B cell (primary cell): ENCODE measurements around the gene DNM1. TPM values are rescaled to one million over a fixed set of nuclear protein-coding genes. Genes with fewer than 3 reads are reported as not detected.

Source experiments
- ATAC-seq: fragments of 200-7000 bp; cut with Tn5 transposase; one replicate; pipeline ENCODE4 v1.10.0; 2021; ENCODE audit warnings: low read depth, mild to moderate bottlenecking, moderate number of reproducible peaks, moderate library complexity
- CTCF ChIA-PET: fragments of 350-600 bp; sonication (Branson Sonifier 250); formaldehyde crosslinking; loops from one replicate; lab custom pipeline; 2021; ENCODE audit warnings: antibody characterized with exemption, inconsistent platforms; lab: Charles Lee
- POLR2A ChIA-PET: fragments of 350-600 bp; sonication (Branson Sonifier 250); formaldehyde crosslinking; loops from one replicate; lab custom pipeline; 2021; ENCODE audit warnings: antibody characterized with exemption; lab: Charles Lee
- DNase-seq: peaks from one replicate; pipeline ENCODE4 v3.0.0; 2013
- H2AFZ ChIP-seq: 2 replicates; pipeline ENCODE4 v1.6.1; 2012; ENCODE audit warnings: mild to moderate bottlenecking, low read depth, low read length; ENCODE audit not compliant: insufficient read depth, poor library complexity, severe bottlenecking
- H3K27ac ChIP-seq, 2 donors: 1 replicate in 1 of 2; 2 replicates in 1 of 2; pipeline ENCODE4 v1.5.1; 2012 to 2013; ENCODE audit warnings: low read length in 2 of 2, mild to moderate bottlenecking in 2 of 2, moderate library complexity in 1 of 2
- H3K27me3 ChIP-seq, 4 experiments: fragments of 200-600 bp in 1 of 4; sonication (generic) in 1 of 4; replicated peaks in 1 of 4; 1 replicate in 2 of 4; 2 replicates in 2 of 4; pipeline versions ENCODE4 v1.6.1 to v1.7.0; 2013 to 2016; ENCODE audit warnings: low read length in 3 of 4, mild to moderate bottlenecking in 2 of 4, mixed read lengths in 1 of 4, moderate library complexity in 1 of 4; ENCODE audit not compliant: insufficient read depth in 4 of 4, control insufficient read depth in 3 of 4; ENCODE audit errors: control extremely low read depth in 1 of 4
- H3K36me3 ChIP-seq, 2 experiments: replicated peaks in 1 of 2; 1 replicate in 1 of 2; 2 replicates in 1 of 2; pipeline versions ENCODE4 v1.6.1 to v1.7.1; 2013; ENCODE audit warnings: low read length in 1 of 2; ENCODE audit not compliant: insufficient read depth in 2 of 2, control insufficient read depth in 1 of 2; ENCODE audit errors: control extremely low read depth in 1 of 2, extremely low read depth in 1 of 2
- H3K4me1 ChIP-seq, 2 donors: fragments of 200-600 bp in 1 of 2; sonication (generic) in 1 of 2; 1 replicate in 1 of 2; 2 replicates in 1 of 2; pipeline versions ENCODE4 v1.5.1 to v1.6.1; 2013 to 2017; ENCODE audit warnings: low read length in 2 of 2; ENCODE audit not compliant: control insufficient read depth in 2 of 2, insufficient read depth in 2 of 2
- H3K4me2 ChIP-seq: replicated peaks from 2 replicates; pipeline ENCODE3; 2012; ENCODE audit warnings: mild to moderate bottlenecking, low read depth, low read length; ENCODE audit not compliant: poor library complexity, severe bottlenecking
- H3K4me3 ChIP-seq, 5 experiments: fragments of 200-600 bp in 1 of 5; sonication (generic) in 1 of 5; 1 replicate in 3 of 5; 2 replicates in 2 of 5; pipeline versions ENCODE4 v1.5.1 to v1.7.0; 2011 to 2016; ENCODE audit warnings: low read length in 4 of 5, mild to moderate bottlenecking in 4 of 5, low read depth in 2 of 5, control low read depth in 1 of 5, moderate library complexity in 1 of 5; ENCODE audit not compliant: insufficient read depth in 1 of 5; ENCODE audit errors: control extremely low read depth in 1 of 5, extremely low read depth in 1 of 5
- H3K79me2 ChIP-seq: fragments of 200-600 bp; sonication (generic); one replicate; pipeline ENCODE4 v1.6.0; 2016; ENCODE audit warnings: low read length; ENCODE audit not compliant: control insufficient read depth, insufficient read depth
- H3K9ac ChIP-seq: fragments of 200-600 bp; sonication (generic); 2 replicates; pipeline ENCODE4 v1.6.1; 2017; ENCODE audit warnings: mild to moderate bottlenecking, low read length, moderate library complexity
- H3K9me3 ChIP-seq, 3 donors: one replicate each; pipeline versions ENCODE4 v1.6.1 to v1.7.1; 2013; ENCODE audit warnings: low read length in 2 of 3; ENCODE audit not compliant: control insufficient read depth in 2 of 3, insufficient read depth in 1 of 3; ENCODE audit errors: control extremely low read depth in 1 of 3
- H4K20me1 ChIP-seq: 2 replicates; pipeline ENCODE4 v1.6.0; 2012; ENCODE audit warnings: mild to moderate bottlenecking, low read length; ENCODE audit not compliant: insufficient read depth, control insufficient read depth, poor library complexity, severe bottlenecking
- H3K27ac Mint-ChIP-seq: one replicate; pipeline ENCODE4 v1.8.0; 2021; ENCODE audit warnings: mixed read lengths
- H3K27me3 Mint-ChIP-seq: one replicate; pipeline ENCODE4 v1.8.0; 2021; ENCODE audit warnings: mixed read lengths
- H3K4me1 Mint-ChIP-seq: one replicate; pipeline ENCODE4 v1.8.0; 2021; ENCODE audit warnings: mixed read lengths
- H3K4me3 Mint-ChIP-seq: one replicate; pipeline ENCODE4 v1.8.0; 2021; ENCODE audit warnings: mixed read lengths
- H3K9me3 Mint-ChIP-seq: one replicate; pipeline ENCODE4 v1.8.0; 2022; ENCODE audit warnings: mixed read lengths; ENCODE audit not compliant: insufficient read depth
- EZH2 ChIP-seq: IDR thresholded peaks from 2 replicates; pipeline ENCODE4 v1.6.1; 2012; ENCODE audit warnings: borderline replicate concordance, low read depth, mild to moderate bottlenecking, moderate library complexity, low read length; ENCODE audit not compliant: insufficient read depth, poor library complexity, severe bottlenecking
- WGBS: methylation state at CpG from one replicate; pipeline ENCODE4 v1.1.5; 2013; ENCODE audit warnings: missing lambda C conversion rate; ENCODE audit not compliant: insufficient coverage; 5-methylcytosine and 5-hydroxymethylcytosine counted together
- intact Hi-C: fragments of 100-400 bp; cut with micrococcal nuclease; formaldehyde crosslinking; loops from one replicate; pipeline ENCODE4 v1.10.0; 2022
- polyA plus RNA-seq: library from polyadenylated mRNA; depleted of rRNA; stranded (reverse); fragments of >200 nt; gene quantifications from 2 replicates; pipeline ENCODE4 v1.2.3, GENCODE V29; 2012
- total RNA-seq, 2 donors: library from RNA; stranded (reverse); fragments of 120-200 nt in 1 of 2; gene quantifications; 1 replicate in 1 of 2; 2 replicates in 1 of 2; pipeline versions ENCODE4 v1.2.3 to v1.2.4, GENCODE V29; 2013 to 2022
- TF ChIP-seq, protein P1 (sequence below): fragments of 200-600 bp; IDR thresholded peaks from one replicate; pipeline ENCODE4 v1.8.0; 2022; ENCODE audit warnings: antibody characterized with exemption, mild to moderate bottlenecking

DNM1 gene
- total and polyA plus RNA-seq, 2 donors (not counting 1 experiment from before 2014, with no cell fraction given) = 0.63 to 1.3 TPM

DNA sequence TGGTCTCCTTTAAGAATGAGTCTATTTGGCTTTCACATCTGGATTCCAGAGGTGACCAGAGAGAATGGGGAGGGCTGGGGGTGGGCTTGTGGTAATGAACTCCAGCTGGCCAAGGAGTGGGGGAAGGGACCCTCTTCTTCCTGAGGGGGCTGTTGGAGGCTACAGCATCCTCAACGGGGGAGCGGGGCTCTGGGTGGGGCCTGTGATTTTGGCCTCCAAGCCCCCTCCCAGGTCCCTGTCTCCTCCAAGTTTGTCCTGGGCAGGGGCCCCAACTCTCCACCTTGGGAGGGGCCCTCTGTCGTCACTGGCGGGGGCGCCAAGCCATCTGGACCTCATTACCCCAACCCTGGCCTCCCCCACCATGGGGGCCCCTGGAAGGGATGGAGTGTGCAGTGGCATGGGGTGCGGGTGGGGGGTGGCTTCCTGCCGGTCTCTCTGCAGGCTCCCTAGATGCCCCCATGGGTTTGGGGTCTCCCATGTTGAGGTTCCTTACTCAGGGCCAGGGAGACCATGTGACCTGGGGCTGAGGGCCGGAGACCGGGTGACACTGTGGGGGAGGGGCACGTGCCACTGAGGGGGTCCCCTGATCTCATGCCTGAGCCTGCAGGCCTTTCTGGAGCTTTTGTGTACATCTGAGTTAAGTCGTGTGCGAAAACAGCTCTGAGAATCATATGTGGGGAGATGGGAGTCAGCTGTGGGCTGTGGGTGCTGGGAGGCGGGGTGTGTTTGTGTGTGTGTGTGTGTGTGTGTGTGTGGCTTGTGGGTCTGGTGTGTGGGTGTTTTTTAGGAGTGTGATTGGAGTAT, 40.2 kb downstream of the DNM1 start:
- Histone ChIP-seq H2AFZ (no peak overlapping the region), H4K20me1 (no peaks in the 10 kb centered on the region), H3K4me2 (no peak overlapping the region), H3K27ac (no peak overlapping the region), H3K9me3 (peaks cover 0 to 3% (median 0%) of the 10 kb centered on the region in 3 donors), H3K79me2 (no peaks in the 10 kb centered on the region), H3K9ac (no peak overlapping the region), H3K4me1 (peaks cover 5 to 9% of the 10 kb centered on the region in 2 donors), H3K36me3 (no peaks in the 10 kb centered on the region), H3K27me3 (peaks cover 0 to 32% (median 7%) of the 10 kb centered on the region in 4 experiments), H3K4me3 (no peak overlapping the region)
- CTCF ChIA-PET = no interaction called here
- TF ChIP-seq, protein P1, sequence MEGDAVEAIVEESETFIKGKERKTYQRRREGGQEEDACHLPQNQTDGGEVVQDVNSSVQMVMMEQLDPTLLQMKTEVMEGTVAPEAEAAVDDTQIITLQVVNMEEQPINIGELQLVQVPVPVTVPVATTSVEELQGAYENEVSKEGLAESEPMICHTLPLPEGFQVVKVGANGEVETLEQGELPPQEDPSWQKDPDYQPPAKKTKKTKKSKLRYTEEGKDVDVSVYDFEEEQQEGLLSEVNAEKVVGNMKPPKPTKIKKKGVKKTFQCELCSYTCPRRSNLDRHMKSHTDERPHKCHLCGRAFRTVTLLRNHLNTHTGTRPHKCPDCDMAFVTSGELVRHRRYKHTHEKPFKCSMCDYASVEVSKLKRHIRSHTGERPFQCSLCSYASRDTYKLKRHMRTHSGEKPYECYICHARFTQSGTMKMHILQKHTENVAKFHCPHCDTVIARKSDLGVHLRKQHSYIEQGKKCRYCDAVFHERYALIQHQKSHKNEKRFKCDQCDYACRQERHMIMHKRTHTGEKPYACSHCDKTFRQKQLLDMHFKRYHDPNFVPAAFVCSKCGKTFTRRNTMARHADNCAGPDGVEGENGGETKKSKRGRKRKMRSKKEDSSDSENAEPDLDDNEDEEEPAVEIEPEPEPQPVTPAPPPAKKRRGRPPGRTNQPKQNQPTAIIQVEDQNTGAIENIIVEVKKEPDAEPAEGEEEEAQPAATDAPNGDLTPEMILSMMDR = no peak
- no peak for TF ChIP-seq EZH2
- Mint-ChIP-seq H3K4me3 (no peak overlapping the region), H3K27me3 (peaks cover 33% of the 10 kb centered on the region), H3K27ac (no peak overlapping the region), H3K4me1 (peaks cover 13% of the 10 kb centered on the region), H3K9me3 (no peaks in the 10 kb centered on the region)
- intact Hi-C loops = no loop called here
- WGBS = 54% methylated on average over 10 of the region's 13 CpGs
- DNase-seq (no peak), ATAC-seq (no peak)
- POLR2A ChIA-PET = no interaction called here

DNA sequence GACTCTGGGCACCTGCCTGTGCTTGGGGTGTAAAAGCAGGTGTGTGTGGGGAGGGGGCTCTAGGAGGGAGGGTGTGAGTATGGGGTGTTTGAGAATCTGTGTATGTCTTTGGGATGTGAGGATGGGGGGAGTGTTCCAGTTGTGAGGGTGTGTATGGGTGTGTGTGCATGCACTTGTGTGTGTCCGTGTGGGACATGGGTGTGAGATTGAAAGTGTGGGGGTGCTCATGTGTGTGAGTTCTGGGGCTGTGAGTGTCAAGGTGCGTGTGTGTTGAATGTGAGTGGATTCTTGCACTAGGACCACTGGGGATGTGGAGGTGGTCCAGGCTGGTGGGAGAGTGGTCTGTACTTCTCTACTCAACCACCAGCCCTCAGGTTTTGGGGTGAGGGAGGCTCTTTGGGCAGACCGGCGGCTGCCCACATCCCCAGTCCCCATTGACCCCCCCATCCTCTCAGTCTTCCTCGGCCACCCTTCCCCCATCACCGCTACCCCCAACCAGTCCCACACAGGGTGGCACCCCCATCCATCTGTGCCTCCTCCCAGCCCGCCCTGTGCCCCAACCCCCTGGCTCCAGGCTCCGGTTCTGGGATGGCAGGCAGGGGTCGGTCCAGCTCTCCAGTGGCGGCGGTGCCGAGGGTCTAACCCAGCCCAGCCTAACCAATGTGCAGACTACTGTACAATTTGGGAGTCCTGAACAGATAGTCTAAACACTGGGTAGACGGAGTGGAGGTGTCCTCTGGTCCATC, 41.1 kb downstream of the DNM1 start:
- H2AFZ ChIP-seq = peak overlapping the region; percentile 33
- H3K27me3 ChIP-seq = peaks cover 0 to 32% (median 7%) of the 10 kb centered on the region in 4 experiments
- DNase-seq (no peak), ATAC-seq (no peak)
- Mint-ChIP-seq H3K27ac (no peak overlapping the region), H3K4me1 (peaks cover 13% of the 10 kb centered on the region), H3K27me3 (peaks cover 28% of the 10 kb centered on the region), H3K4me3 (no peak overlapping the region), H3K9me3 (no peaks in the 10 kb centered on the region)
- peaks cover 5 to 9% of the 10 kb centered on the region in 2 donors for H3K4me1 ChIP-seq
- no peak overlapping the region for H3K9ac ChIP-seq
- H3K36me3 ChIP-seq = no peaks in the 10 kb centered on the region
- intact Hi-C loops = no loop called here
- peaks cover 0 to 3% (median 0%) of the 10 kb centered on the region in 3 donors for H3K9me3 ChIP-seq
- peak overlapping the region; percentile 44 for H3K4me2 ChIP-seq
- no peaks in the 10 kb centered on the region for H3K79me2 ChIP-seq
- ChIA-PET POLR2A (interaction anchor here (0.7 kb wide), 1 partner anchor 824 kb away, joined by 6 read pairs; no protein-coding TSS in a partner anchor), CTCF (no interaction called here)
- no peak overlapping the region for H3K4me3 ChIP-seq
- no peaks in the 10 kb centered on the region for H4K20me1 ChIP-seq
- 25% methylated on average over 7 of the region's 13 CpGs for WGBS
- H3K27ac ChIP-seq = no peak overlapping the region
- TF ChIP-seq, protein P1 = no peak
- TF ChIP-seq EZH2 = no peak
